Measurements from ENCODE around the gene CKM. TPM values are rescaled to one million over a fixed set of nuclear protein-coding genes. Genes with fewer than 3 reads are reported as not detected.

CKM gene
- total RNA-seq, 1 donor from 2014 or later, result not detected

- H3K36me3 ChIP-seq (ENCODE audit: insufficient read depth, low read length), result no peaks in the 10 kb centered on the region
- no peak overlapping the region for H3K4me2 ChIP-seq (ENCODE audit: low read length)
- Mint-ChIP-seq H3K36me3 (ENCODE audit: low read depth, unreplicated experiment) (peaks cover 14% of the 10 kb centered on the region), H3K27ac (ENCODE audit: unreplicated experiment) (no peak overlapping the region), H3K9me3 (ENCODE audit: unreplicated experiment) (no peaks in the 10 kb centered on the region), H3K4me3 (ENCODE audit: unreplicated experiment) (no peak overlapping the region), H3K27me3 (ENCODE audit: low read depth, unreplicated experiment) (no peaks in the 10 kb centered on the region), H3K4me1 (ENCODE audit: low read depth, unreplicated experiment) (peaks cover 2% of the 10 kb centered on the region)
- peaks cover 4% of the 10 kb centered on the region for H4K20me1 ChIP-seq (ENCODE audit: insufficient read depth, low read length)
- no peak overlapping the region for H3K27ac ChIP-seq (ENCODE audit: low read depth, low read length)
- no peak for FAIRE-seq
- peak; percentile 32 for DNase-seq (ENCODE audit: low read depth)
- no peak overlapping the region for H3K4me3 ChIP-seq (ENCODE audit: insufficient read depth, low read depth, low read length)
- no peaks in the 10 kb centered on the region for H3K79me2 ChIP-seq (ENCODE audit: insufficient read depth, low read length)
- no peaks in the 10 kb centered on the region for H3K9me3 ChIP-seq (ENCODE audit: insufficient read depth, low read depth, low read length)
- no peak overlapping the region for H2AFZ ChIP-seq (ENCODE audit: low read depth, low read length)
- no peak overlapping the region for H3K9ac ChIP-seq (ENCODE audit: low read length)
- no peaks in the 10 kb centered on the region for H3K27me3 ChIP-seq (ENCODE audit: insufficient read depth, low read length)
- H3K4me1 ChIP-seq (ENCODE audit: insufficient read depth, low read length), result peaks cover 3% of the 10 kb centered on the region
- TF ChIP-seq, protein P1, sequence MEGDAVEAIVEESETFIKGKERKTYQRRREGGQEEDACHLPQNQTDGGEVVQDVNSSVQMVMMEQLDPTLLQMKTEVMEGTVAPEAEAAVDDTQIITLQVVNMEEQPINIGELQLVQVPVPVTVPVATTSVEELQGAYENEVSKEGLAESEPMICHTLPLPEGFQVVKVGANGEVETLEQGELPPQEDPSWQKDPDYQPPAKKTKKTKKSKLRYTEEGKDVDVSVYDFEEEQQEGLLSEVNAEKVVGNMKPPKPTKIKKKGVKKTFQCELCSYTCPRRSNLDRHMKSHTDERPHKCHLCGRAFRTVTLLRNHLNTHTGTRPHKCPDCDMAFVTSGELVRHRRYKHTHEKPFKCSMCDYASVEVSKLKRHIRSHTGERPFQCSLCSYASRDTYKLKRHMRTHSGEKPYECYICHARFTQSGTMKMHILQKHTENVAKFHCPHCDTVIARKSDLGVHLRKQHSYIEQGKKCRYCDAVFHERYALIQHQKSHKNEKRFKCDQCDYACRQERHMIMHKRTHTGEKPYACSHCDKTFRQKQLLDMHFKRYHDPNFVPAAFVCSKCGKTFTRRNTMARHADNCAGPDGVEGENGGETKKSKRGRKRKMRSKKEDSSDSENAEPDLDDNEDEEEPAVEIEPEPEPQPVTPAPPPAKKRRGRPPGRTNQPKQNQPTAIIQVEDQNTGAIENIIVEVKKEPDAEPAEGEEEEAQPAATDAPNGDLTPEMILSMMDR (IDR thresholded peaks at IDR 0.05; ENCODE audit: insufficient read depth, low read depth, low read length), result no peak
Observed at GRCh38 chr19:45305421-45305820, 17.3 kb downstream of the CKM start.

DNA sequence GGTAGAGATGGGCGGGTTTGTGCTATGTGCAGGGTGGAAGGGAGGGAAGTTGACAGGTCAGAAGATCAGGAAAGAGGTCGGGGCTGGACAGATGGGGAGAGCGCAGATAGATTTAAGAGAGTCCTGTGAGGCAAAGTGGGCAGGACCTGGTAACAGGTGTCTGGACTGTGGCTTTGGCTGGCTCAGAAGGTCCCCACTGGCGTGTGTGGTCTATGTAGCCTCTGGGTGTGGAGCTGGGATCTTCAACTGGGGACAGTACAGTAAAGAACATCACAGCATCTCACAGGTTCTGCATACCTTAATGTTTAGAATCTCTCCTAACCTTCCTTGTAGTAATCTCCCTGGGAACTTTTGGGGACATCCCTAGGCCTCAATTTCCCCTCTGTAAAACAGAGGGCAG lies 17.7 kb downstream of the CKM start:
- H3K9me3 Mint-ChIP-seq (ENCODE audit: unreplicated experiment), result no peaks in the 10 kb centered on the region
- DNase-seq (ENCODE audit: low read depth) (no peak), FAIRE-seq (no peak)
- Histone ChIP-seq H4K20me1 (ENCODE audit: insufficient read depth, low read length) (peaks cover 4% of the 10 kb centered on the region), H3K9me3 (ENCODE audit: insufficient read depth, low read depth, low read length) (no peaks in the 10 kb centered on the region), H3K4me1 (ENCODE audit: insufficient read depth, low read length) (peaks cover 3% of the 10 kb centered on the region), H3K4me2 (ENCODE audit: low read length) (no peak overlapping the region), H3K27me3 (ENCODE audit: insufficient read depth, low read length) (no peaks in the 10 kb centered on the region), H3K36me3 (ENCODE audit: insufficient read depth, low read length) (no peaks in the 10 kb centered on the region), H2AFZ (ENCODE audit: low read depth, low read length) (no peak overlapping the region), H3K4me3 (ENCODE audit: insufficient read depth, low read depth, low read length) (no peak overlapping the region), H3K79me2 (ENCODE audit: insufficient read depth, low read length) (no peaks in the 10 kb centered on the region), H3K9ac (ENCODE audit: low read length) (no peak overlapping the region), H3K27ac (ENCODE audit: low read depth, low read length) (no peak overlapping the region)
- peaks cover 17% of the 10 kb centered on the region for H3K36me3 Mint-ChIP-seq (ENCODE audit: low read depth, unreplicated experiment)
- H3K4me3 Mint-ChIP-seq (ENCODE audit: unreplicated experiment), result no peak overlapping the region
- H3K27me3 Mint-ChIP-seq (ENCODE audit: low read depth, unreplicated experiment), result no peaks in the 10 kb centered on the region
- peaks cover 2% of the 10 kb centered on the region for H3K4me1 Mint-ChIP-seq (ENCODE audit: low read depth, unreplicated experiment)
- TF ChIP-seq, protein P1 (IDR thresholded peaks at IDR 0.05; ENCODE audit: insufficient read depth, low read depth, low read length), result no peak
- TF ChIP-seq EZH2 (IDR thresholded peaks at IDR 0.05; ENCODE audit: insufficient read depth, low read length), result no peak
- H3K27ac Mint-ChIP-seq (ENCODE audit: unreplicated experiment), result no peak overlapping the region

- no peaks in the 10 kb centered on the region for H3K27me3 ChIP-seq (ENCODE audit: insufficient read depth, low read length)
- H3K4me1 ChIP-seq (ENCODE audit: insufficient read depth, low read length), result peaks cover 3% of the 10 kb centered on the region
- no peaks in the 10 kb centered on the region for H3K9me3 ChIP-seq (ENCODE audit: insufficient read depth, low read depth, low read length)
- no peaks in the 10 kb centered on the region for H3K9me3 Mint-ChIP-seq (ENCODE audit: unreplicated experiment)
- no peak overlapping the region for H3K4me3 ChIP-seq (ENCODE audit: insufficient read depth, low read depth, low read length)
- H3K4me3 Mint-ChIP-seq (ENCODE audit: unreplicated experiment), result no peak overlapping the region
- no peak overlapping the region for H3K4me2 ChIP-seq (ENCODE audit: low read length)
- no peaks in the 10 kb centered on the region for H3K79me2 ChIP-seq (ENCODE audit: insufficient read depth, low read length)
- no peaks in the 10 kb centered on the region for H3K36me3 ChIP-seq (ENCODE audit: insufficient read depth, low read length)
- H3K36me3 Mint-ChIP-seq (ENCODE audit: low read depth, unreplicated experiment), result peaks cover 18% of the 10 kb centered on the region
- TF ChIP-seq EZH2 (IDR thresholded peaks at IDR 0.05; ENCODE audit: insufficient read depth, low read length), result no peak
- TF ChIP-seq, protein P1 (IDR thresholded peaks at IDR 0.05; ENCODE audit: insufficient read depth, low read depth, low read length), result no peak
- H3K9ac ChIP-seq (ENCODE audit: low read length), result no peak overlapping the region
- no peak overlapping the region for H2AFZ ChIP-seq (ENCODE audit: low read depth, low read length)
- H3K27ac Mint-ChIP-seq (ENCODE audit: unreplicated experiment), result no peak overlapping the region
- H3K27ac ChIP-seq (ENCODE audit: low read depth, low read length), result no peak overlapping the region
- no peak for DNase-seq (ENCODE audit: low read depth)
- H3K27me3 Mint-ChIP-seq (ENCODE audit: low read depth, unreplicated experiment), result no peaks in the 10 kb centered on the region
- H3K4me1 Mint-ChIP-seq (ENCODE audit: low read depth, unreplicated experiment), result peaks cover 4% of the 10 kb centered on the region
- H4K20me1 ChIP-seq (ENCODE audit: insufficient read depth, low read length), result peaks cover 4% of the 10 kb centered on the region
- FAIRE-seq, result no peak
Observed at GRCh38 chr19:45304141-45304926, 18.3 kb downstream of the CKM start.

Measured in astrocyte (in vitro differentiated cells and primary cell).